ENCODE measurements around the gene HOXB7. TPM values are rescaled to one million over a fixed set of nuclear protein-coding genes. Genes with fewer than 3 reads are reported as not detected.

Gene HOXB7
- total and polyA plus RNA-seq, 4 donors: 0.08 to 0.31 (median 0.27) TPM

DNA sequence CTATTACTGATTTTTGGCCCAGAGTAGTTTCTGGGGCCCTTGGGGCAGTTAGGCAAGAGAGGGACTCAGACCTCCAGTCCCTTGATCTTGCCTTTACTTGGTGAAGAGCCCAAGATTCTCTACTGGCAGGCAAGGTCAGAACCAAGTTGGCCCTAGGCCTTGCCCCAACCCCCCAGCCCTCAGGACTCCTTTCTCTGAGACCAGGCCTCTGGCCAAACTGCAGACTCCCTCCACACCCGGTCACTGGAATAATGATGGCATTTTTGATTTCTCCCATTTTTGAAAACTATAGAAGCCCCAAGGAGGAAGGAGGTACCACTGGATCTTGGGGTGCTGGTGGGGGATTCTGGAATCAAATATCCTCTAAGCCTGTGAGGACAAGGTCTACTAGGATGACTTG, 33.3 kb upstream of the HOXB7 start:
- H3K27ac ChIP-seq (ENCODE audit: low read depth in 1 of 2, low read length in 2 of 2): no peak overlapping the region
- H3K4me3 ChIP-seq (ENCODE audit: low read depth in 1 of 3, low read length in 3 of 3): no peak overlapping the region
- TF ChIP-seq TAF1 (conservative IDR thresholded peaks at IDR 0.05) (no peak), JUND (IDR thresholded peaks at IDR 0.05) (no peak), GABPA (IDR thresholded peaks at IDR 0.05 in 1 of 2, conservative IDR thresholded peaks at IDR 0.05 in 1 of 2) (no peak), NR2F2 (IDR thresholded peaks at IDR 0.05) (no peak), FOXA2 (IDR thresholded peaks at IDR 0.05) (no peak)
- TF ChIP-seq, protein P1, sequence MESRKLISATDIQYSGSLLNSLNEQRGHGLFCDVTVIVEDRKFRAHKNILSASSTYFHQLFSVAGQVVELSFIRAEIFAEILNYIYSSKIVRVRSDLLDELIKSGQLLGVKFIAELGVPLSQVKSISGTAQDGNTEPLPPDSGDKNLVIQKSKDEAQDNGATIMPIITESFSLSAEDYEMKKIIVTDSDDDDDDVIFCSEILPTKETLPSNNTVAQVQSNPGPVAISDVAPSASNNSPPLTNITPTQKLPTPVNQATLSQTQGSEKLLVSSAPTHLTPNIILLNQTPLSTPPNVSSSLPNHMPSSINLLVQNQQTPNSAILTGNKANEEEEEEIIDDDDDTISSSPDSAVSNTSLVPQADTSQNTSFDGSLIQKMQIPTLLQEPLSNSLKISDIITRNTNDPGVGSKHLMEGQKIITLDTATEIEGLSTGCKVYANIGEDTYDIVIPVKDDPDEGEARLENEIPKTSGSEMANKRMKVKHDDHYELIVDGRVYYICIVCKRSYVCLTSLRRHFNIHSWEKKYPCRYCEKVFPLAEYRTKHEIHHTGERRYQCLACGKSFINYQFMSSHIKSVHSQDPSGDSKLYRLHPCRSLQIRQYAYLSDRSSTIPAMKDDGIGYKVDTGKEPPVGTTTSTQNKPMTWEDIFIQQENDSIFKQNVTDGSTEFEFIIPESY (IDR thresholded peaks at IDR 0.05): no peak
- TF ChIP-seq, protein P2, sequence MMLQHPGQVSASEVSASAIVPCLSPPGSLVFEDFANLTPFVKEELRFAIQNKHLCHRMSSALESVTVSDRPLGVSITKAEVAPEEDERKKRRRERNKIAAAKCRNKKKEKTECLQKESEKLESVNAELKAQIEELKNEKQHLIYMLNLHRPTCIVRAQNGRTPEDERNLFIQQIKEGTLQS (IDR thresholded peaks at IDR 0.05): no peak
- WGBS: 63% methylated on average over 1 of the region's 1 CpG
- peaks cover 0 to 6% (median 2%) of the 10 kb centered on the region in 4 donors for H3K4me1 ChIP-seq (ENCODE audit: control insufficient read depth in 4 of 4, insufficient read depth in 4 of 4, low read length in 3 of 4)
- DNase-seq (ENCODE audit: low spot score): no peak
- no peak overlapping the region for H3K9ac ChIP-seq (ENCODE audit: low read depth in 1 of 2, low read length in 2 of 2)
- H3K27me3 ChIP-seq (ENCODE audit: control insufficient read depth in 4 of 4, insufficient read depth in 4 of 4, low read length in 3 of 4): peaks cover 15 to 27% (median 25%) of the 10 kb centered on the region in 4 donors
- no peaks in the 10 kb centered on the region for H3K9me3 ChIP-seq (ENCODE audit: control insufficient read depth in 4 of 4, low read length in 3 of 4)
- H3K36me3 ChIP-seq (ENCODE audit: control insufficient read depth in 4 of 4, insufficient read depth in 3 of 4, low read depth in 1 of 4, low read length in 3 of 4): no peaks in the 10 kb centered on the region

DNA sequence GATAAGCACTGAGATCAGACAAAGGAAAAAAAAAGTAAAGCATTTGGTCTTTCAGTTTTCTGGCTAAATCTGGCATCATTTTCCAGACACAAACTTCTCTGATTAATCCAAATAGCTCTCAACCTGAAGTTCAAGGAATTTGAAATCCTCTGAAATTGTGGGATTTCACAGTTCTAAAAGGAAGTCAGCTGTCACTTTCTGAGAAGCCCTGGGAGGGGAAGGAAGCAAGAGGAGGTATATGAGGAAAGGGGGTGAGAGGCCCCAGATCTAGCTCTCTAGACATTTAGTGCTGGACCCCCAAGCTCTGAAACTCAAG, 32.8 kb upstream of the HOXB7 start:
- Histone ChIP-seq H3K36me3 (ENCODE audit: control insufficient read depth in 4 of 4, insufficient read depth in 3 of 4, low read depth in 1 of 4, low read length in 3 of 4) (no peaks in the 10 kb centered on the region), H3K9me3 (ENCODE audit: control insufficient read depth in 4 of 4, low read length in 3 of 4) (no peaks in the 10 kb centered on the region), H3K27ac (ENCODE audit: low read depth in 1 of 2, low read length in 2 of 2) (no peak overlapping the region), H3K4me1 (ENCODE audit: control insufficient read depth in 4 of 4, insufficient read depth in 4 of 4, low read length in 3 of 4) (peaks cover 0 to 6% (median 2%) of the 10 kb centered on the region in 4 donors), H3K4me3 (ENCODE audit: low read depth in 1 of 3, low read length in 3 of 3) (no peak overlapping the region), H3K27me3 (ENCODE audit: control insufficient read depth in 4 of 4, insufficient read depth in 4 of 4, low read length in 3 of 4) (peaks cover 15 to 31% (median 25%) of the 10 kb centered on the region in 4 donors), H3K9ac (ENCODE audit: low read depth in 1 of 2, low read length in 2 of 2) (no peak overlapping the region)
- no peak for DNase-seq (ENCODE audit: low spot score)
- no peak for TF ChIP-seq SP1 (IDR thresholded peaks at IDR 0.05)
- TF ChIP-seq RXRA (IDR thresholded peaks at IDR 0.05): no peak
- TF ChIP-seq, protein P3, sequence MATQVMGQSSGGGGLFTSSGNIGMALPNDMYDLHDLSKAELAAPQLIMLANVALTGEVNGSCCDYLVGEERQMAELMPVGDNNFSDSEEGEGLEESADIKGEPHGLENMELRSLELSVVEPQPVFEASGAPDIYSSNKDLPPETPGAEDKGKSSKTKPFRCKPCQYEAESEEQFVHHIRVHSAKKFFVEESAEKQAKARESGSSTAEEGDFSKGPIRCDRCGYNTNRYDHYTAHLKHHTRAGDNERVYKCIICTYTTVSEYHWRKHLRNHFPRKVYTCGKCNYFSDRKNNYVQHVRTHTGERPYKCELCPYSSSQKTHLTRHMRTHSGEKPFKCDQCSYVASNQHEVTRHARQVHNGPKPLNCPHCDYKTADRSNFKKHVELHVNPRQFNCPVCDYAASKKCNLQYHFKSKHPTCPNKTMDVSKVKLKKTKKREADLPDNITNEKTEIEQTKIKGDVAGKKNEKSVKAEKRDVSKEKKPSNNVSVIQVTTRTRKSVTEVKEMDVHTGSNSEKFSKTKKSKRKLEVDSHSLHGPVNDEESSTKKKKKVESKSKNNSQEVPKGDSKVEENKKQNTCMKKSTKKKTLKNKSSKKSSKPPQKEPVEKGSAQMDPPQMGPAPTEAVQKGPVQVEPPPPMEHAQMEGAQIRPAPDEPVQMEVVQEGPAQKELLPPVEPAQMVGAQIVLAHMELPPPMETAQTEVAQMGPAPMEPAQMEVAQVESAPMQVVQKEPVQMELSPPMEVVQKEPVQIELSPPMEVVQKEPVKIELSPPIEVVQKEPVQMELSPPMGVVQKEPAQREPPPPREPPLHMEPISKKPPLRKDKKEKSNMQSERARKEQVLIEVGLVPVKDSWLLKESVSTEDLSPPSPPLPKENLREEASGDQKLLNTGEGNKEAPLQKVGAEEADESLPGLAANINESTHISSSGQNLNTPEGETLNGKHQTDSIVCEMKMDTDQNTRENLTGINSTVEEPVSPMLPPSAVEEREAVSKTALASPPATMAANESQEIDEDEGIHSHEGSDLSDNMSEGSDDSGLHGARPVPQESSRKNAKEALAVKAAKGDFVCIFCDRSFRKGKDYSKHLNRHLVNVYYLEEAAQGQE (IDR thresholded peaks at IDR 0.05): no peak
- TF ChIP-seq, protein P4, sequence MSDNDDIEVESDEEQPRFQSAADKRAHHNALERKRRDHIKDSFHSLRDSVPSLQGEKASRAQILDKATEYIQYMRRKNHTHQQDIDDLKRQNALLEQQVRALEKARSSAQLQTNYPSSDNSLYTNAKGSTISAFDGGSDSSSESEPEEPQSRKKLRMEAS (IDR thresholded peaks at IDR 0.05): no peak
- TF ChIP-seq FOXA2 (IDR thresholded peaks at IDR 0.05): no peak
- TF ChIP-seq, protein P5, sequence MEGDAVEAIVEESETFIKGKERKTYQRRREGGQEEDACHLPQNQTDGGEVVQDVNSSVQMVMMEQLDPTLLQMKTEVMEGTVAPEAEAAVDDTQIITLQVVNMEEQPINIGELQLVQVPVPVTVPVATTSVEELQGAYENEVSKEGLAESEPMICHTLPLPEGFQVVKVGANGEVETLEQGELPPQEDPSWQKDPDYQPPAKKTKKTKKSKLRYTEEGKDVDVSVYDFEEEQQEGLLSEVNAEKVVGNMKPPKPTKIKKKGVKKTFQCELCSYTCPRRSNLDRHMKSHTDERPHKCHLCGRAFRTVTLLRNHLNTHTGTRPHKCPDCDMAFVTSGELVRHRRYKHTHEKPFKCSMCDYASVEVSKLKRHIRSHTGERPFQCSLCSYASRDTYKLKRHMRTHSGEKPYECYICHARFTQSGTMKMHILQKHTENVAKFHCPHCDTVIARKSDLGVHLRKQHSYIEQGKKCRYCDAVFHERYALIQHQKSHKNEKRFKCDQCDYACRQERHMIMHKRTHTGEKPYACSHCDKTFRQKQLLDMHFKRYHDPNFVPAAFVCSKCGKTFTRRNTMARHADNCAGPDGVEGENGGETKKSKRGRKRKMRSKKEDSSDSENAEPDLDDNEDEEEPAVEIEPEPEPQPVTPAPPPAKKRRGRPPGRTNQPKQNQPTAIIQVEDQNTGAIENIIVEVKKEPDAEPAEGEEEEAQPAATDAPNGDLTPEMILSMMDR (IDR thresholded peaks at IDR 0.05; ENCODE audit: low read depth, low read length, missing input control): no peak
- TF ChIP-seq EGR1 (IDR thresholded peaks at IDR 0.05; ENCODE audit: low read depth in 2 of 2): no peak
- no peak for TF ChIP-seq YY1 (IDR thresholded peaks at IDR 0.05)
- TF ChIP-seq, protein P1 (IDR thresholded peaks at IDR 0.05): no peak
- no peak for TF ChIP-seq JUND (IDR thresholded peaks at IDR 0.05)
- TF ChIP-seq NR2F2 (IDR thresholded peaks at IDR 0.05): no peak
- no peak for TF ChIP-seq GABPA (IDR thresholded peaks at IDR 0.05 in 1 of 2, conservative IDR thresholded peaks at IDR 0.05 in 1 of 2)
- TF ChIP-seq RAD21 (IDR thresholded peaks at IDR 0.05): no peak
- TF ChIP-seq HNF4G (IDR thresholded peaks at IDR 0.05): no peak
- no peak for TF ChIP-seq HNF4A (conservative IDR thresholded peaks at IDR 0.05)
- TF ChIP-seq, protein P2 (IDR thresholded peaks at IDR 0.05): no peak
- no peak for TF ChIP-seq FOXA1 (IDR thresholded peaks at IDR 0.05)

Measured in liver (tissue), 9 donors.